ENCODE data around the gene CAMK1D.

Gene CAMK1D

DNA sequence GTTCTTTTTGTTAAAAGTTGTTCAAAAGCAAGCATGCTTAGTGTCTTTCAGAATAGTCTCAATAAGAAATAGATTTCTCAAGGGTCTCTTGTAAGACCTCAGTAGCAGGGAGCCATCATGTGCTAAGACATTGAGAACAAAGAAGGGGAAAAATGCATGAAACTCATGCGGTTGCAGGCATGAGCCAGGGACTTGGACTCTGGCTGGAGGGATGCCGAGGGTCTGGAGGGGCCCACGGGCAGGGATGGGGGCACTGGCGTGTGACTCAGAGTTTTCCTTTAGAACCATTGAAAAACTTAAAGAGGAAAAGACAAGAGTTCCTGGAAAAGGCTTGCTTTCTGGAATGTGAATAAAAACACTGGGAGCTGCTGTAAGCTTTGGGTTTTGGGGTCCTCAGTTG is 398.8 kb downstream of the CAMK1D start:
- H3K9me2 ChIP-seq (replicated peaks; ENCODE audit: control insufficient read depth, low read length): no peaks in the 10 kb centered on the region
- H3K27ac ChIP-seq (ENCODE audit: low read depth, low read length): no peak overlapping the region
- H3K4me3 ChIP-seq (ENCODE audit: low read length): no peak overlapping the region
- H3K79me2 ChIP-seq (ENCODE audit: control insufficient read depth, low read length): no peaks in the 10 kb centered on the region
- no peak overlapping the region for H3K4me2 ChIP-seq (ENCODE audit: low read length)
- H3K4me1 ChIP-seq (ENCODE audit: control insufficient read depth, low read length): no peaks in the 10 kb centered on the region
- H3K27me3 ChIP-seq (ENCODE audit: control insufficient read depth, low read length): no peaks in the 10 kb centered on the region
- no peaks in the 10 kb centered on the region for H3K36me3 ChIP-seq (ENCODE audit: control insufficient read depth, low read length)
- H3K9me3 ChIP-seq (ENCODE audit: control insufficient read depth, insufficient read depth, low read length): no peaks in the 10 kb centered on the region
- TF ChIP-seq, protein P1, sequence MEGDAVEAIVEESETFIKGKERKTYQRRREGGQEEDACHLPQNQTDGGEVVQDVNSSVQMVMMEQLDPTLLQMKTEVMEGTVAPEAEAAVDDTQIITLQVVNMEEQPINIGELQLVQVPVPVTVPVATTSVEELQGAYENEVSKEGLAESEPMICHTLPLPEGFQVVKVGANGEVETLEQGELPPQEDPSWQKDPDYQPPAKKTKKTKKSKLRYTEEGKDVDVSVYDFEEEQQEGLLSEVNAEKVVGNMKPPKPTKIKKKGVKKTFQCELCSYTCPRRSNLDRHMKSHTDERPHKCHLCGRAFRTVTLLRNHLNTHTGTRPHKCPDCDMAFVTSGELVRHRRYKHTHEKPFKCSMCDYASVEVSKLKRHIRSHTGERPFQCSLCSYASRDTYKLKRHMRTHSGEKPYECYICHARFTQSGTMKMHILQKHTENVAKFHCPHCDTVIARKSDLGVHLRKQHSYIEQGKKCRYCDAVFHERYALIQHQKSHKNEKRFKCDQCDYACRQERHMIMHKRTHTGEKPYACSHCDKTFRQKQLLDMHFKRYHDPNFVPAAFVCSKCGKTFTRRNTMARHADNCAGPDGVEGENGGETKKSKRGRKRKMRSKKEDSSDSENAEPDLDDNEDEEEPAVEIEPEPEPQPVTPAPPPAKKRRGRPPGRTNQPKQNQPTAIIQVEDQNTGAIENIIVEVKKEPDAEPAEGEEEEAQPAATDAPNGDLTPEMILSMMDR (IDR thresholded peaks at IDR 0.05; ENCODE audit: low read depth, low read length, poor library complexity, severe bottlenecking): no peak
- TF ChIP-seq EZH2phosphoT487 (IDR thresholded peaks at IDR 0.05; ENCODE audit: borderline replicate concordance, low read length): no peak
- no peaks in the 10 kb centered on the region for H3F3A ChIP-seq (ENCODE audit: control insufficient read depth, insufficient read depth)
- H4K20me1 ChIP-seq (ENCODE audit: control insufficient read depth, insufficient read depth, low read depth, low read length): no peaks in the 10 kb centered on the region

- H4K20me1 ChIP-seq (ENCODE audit: control insufficient read depth, insufficient read depth, low read depth, low read length): 0 out of 2 replicates have a peak, but pooled peaks cover 2% of the 10 kb centered on the region
- TF ChIP-seq, protein P1 (IDR thresholded peaks at IDR 0.05; ENCODE audit: low read depth, low read length, poor library complexity, severe bottlenecking): no peak
- no peak for TF ChIP-seq EZH2phosphoT487 (IDR thresholded peaks at IDR 0.05; ENCODE audit: borderline replicate concordance, low read length)
- no peaks in the 10 kb centered on the region for H3K9me2 ChIP-seq (replicated peaks; ENCODE audit: control insufficient read depth, low read length)
- no peaks in the 10 kb centered on the region for H3F3A ChIP-seq (ENCODE audit: control insufficient read depth, insufficient read depth)
- no peaks in the 10 kb centered on the region for H3K4me1 ChIP-seq (ENCODE audit: control insufficient read depth, low read length)
- H3K27ac ChIP-seq (ENCODE audit: low read depth, low read length): no peak overlapping the region
- no peaks in the 10 kb centered on the region for H3K27me3 ChIP-seq (ENCODE audit: control insufficient read depth, low read length)
- H3K79me2 ChIP-seq (ENCODE audit: control insufficient read depth, low read length): no peaks in the 10 kb centered on the region
- H3K9me3 ChIP-seq (ENCODE audit: control insufficient read depth, insufficient read depth, low read length): no peaks in the 10 kb centered on the region
- no peaks in the 10 kb centered on the region for H3K36me3 ChIP-seq (ENCODE audit: control insufficient read depth, low read length)
- H3K4me2 ChIP-seq (ENCODE audit: low read length): no peak overlapping the region
- no peak overlapping the region for H3K4me3 ChIP-seq (ENCODE audit: low read length)
These were observed 400.6 kb downstream of the CAMK1D start for GRCh38 chr10:12749760-12750478.

GRCh38 chr10:12750526-12751201 is 401.3 kb downstream of the CAMK1D start:
- H3K4me3 ChIP-seq (ENCODE audit: low read length): no peak overlapping the region
- no peaks in the 10 kb centered on the region for H3K4me1 ChIP-seq (ENCODE audit: control insufficient read depth, low read length)
- no peaks in the 10 kb centered on the region for H3K79me2 ChIP-seq (ENCODE audit: control insufficient read depth, low read length)
- no peak overlapping the region for H3K4me2 ChIP-seq (ENCODE audit: low read length)
- no peaks in the 10 kb centered on the region for H3K27me3 ChIP-seq (ENCODE audit: control insufficient read depth, low read length)
- no peak for TF ChIP-seq EZH2phosphoT487 (IDR thresholded peaks at IDR 0.05; ENCODE audit: borderline replicate concordance, low read length)
- TF ChIP-seq, protein P1 (IDR thresholded peaks at IDR 0.05; ENCODE audit: low read depth, low read length, poor library complexity, severe bottlenecking): no peak
- H3K27ac ChIP-seq (ENCODE audit: low read depth, low read length): no peak overlapping the region
- H3K9me2 ChIP-seq (replicated peaks; ENCODE audit: control insufficient read depth, low read length): no peaks in the 10 kb centered on the region
- H4K20me1 ChIP-seq (ENCODE audit: control insufficient read depth, insufficient read depth, low read depth, low read length): 0 out of 2 replicates have a peak, but pooled peaks cover 2% of the 10 kb centered on the region
- no peaks in the 10 kb centered on the region for H3K9me3 ChIP-seq (ENCODE audit: control insufficient read depth, insufficient read depth, low read length)
- H3F3A ChIP-seq (ENCODE audit: control insufficient read depth, insufficient read depth): no peaks in the 10 kb centered on the region
- no peaks in the 10 kb centered on the region for H3K36me3 ChIP-seq (ENCODE audit: control insufficient read depth, low read length)

Measured in DOHH2 (cell line).